Measurements from ENCODE around the gene ZNF23.

DNA sequence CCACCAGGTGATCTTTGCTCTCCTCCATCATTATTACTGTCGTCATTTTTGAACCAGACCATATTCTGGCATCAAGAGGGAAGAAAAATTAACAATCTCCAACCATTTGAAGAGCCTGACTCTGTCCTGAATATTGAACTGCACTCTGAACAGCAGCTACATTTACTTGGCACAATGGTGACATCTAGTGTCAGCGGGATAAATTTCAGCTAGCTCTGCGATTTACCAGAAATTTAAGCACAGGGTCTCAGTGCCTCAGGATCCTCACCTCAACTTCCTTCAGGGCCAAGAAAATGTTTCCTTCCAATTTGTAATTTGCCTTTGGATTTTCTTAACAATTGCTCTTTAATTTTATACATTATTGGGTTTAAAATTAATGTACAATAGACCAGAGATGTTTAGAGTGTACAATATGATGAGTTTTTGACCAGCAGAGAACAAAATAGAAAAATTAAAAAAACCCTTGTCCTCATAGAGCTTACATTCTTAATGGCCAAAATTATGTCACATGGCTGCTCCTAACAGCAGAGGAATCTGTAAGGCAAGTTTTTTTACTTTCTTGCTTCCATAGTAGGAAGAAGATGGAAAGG lies 37.8 kb upstream of the ZNF23 start:
- no peak for TF ChIP-seq POLR2AphosphoS5 (IDR thresholded peaks at IDR 0.05; ENCODE audit: low read depth)
- no peak for TF ChIP-seq SPI1 (IDR thresholded peaks at IDR 0.05; ENCODE audit: borderline replicate concordance, low read depth)
- TF ChIP-seq, protein P1, sequence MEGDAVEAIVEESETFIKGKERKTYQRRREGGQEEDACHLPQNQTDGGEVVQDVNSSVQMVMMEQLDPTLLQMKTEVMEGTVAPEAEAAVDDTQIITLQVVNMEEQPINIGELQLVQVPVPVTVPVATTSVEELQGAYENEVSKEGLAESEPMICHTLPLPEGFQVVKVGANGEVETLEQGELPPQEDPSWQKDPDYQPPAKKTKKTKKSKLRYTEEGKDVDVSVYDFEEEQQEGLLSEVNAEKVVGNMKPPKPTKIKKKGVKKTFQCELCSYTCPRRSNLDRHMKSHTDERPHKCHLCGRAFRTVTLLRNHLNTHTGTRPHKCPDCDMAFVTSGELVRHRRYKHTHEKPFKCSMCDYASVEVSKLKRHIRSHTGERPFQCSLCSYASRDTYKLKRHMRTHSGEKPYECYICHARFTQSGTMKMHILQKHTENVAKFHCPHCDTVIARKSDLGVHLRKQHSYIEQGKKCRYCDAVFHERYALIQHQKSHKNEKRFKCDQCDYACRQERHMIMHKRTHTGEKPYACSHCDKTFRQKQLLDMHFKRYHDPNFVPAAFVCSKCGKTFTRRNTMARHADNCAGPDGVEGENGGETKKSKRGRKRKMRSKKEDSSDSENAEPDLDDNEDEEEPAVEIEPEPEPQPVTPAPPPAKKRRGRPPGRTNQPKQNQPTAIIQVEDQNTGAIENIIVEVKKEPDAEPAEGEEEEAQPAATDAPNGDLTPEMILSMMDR (IDR thresholded peaks at IDR 0.05; ENCODE audit: insufficient read depth, low read length) = peak; percentile 69

Measured in HL-60 (cell line).